Caki2 (cell line): ENCODE results near the gene AVPR2. TPM values are rescaled to one million over a fixed set of nuclear protein-coding genes. Genes with fewer than 3 reads are reported as not detected.
A peak's percentile ranks its signal among the peaks of the same experiment; 100 is the strongest.

ENCODE experiments used
- DNase-seq: peaks from one replicate; pipeline ENCODE4 v3.0.0-alpha.2; 2015; ENCODE audit warnings: low read depth
- in situ Hi-C: cut with HindIII; loops from 2 replicates; pipeline ENCODE4 v1.10.0; 2016; ENCODE audit warnings: low sequenced_read_pairs, low pct_unique_long_range_greater_than_20kb, mixed read lengths
- total RNA-seq: library from RNA; depleted of rRNA; stranded (reverse); fragments of >200 nt; shearing (Covaris generic); gene quantifications from 2 replicates; pipeline ENCODE4 v1.2.3, GENCODE V29; 2014; ENCODE audit warnings: low replicate concordance

The AVPR2 gene
- total RNA-seq, 1 experiment from 2014 or later = not detected

DNA sequence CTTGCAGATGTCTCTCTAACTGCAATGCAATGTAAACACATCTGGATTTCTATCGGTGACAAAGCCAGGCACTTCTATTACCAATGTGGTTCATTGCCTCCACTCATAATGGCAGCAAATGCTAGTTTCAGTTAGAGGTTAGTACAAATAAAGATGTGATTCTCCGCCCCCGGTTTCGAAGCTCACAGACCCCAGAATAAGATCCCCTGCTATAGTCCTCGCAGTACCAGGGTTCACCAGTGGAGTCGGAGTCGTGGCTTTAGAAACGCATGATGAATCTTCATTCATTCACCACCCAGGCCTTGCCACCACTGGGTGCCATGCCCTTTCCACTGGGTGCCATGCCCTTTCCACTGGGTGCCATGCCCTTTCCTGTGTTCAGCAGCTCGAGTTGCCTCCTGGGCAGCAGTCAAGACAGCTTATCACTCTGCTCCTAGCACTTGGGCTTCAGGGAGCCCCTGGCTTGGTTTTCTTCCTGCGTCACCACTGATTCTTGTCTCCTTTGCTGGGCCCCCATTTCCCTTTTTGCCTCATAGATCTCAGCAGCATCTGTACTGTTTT, 33.8 kb downstream of the AVPR2 start:
- in situ Hi-C loops = no loop called here
- DNase-seq = no peak

DNA sequence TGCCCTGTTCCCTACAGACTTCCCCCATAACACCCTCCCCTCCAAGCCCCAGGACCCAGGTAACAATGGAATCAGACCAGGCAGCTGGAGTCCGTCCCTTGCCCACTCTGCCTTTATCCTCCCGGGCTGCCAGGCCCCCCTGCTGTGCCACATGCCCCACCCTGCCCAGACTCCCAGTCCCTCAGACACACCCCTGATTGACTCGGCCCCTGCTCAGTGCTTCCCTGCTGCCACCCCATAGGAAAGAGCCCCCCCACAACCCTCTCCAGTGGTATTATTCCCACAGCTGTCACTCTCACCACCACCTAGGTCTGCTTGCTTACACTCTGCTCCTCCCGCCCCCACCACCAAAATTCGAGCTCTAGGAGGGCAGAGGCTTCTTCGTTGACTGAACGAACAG, 35.1 kb downstream of the AVPR2 start:
- in situ Hi-C loops = no loop called here
- DNase-seq = no peak

DNA sequence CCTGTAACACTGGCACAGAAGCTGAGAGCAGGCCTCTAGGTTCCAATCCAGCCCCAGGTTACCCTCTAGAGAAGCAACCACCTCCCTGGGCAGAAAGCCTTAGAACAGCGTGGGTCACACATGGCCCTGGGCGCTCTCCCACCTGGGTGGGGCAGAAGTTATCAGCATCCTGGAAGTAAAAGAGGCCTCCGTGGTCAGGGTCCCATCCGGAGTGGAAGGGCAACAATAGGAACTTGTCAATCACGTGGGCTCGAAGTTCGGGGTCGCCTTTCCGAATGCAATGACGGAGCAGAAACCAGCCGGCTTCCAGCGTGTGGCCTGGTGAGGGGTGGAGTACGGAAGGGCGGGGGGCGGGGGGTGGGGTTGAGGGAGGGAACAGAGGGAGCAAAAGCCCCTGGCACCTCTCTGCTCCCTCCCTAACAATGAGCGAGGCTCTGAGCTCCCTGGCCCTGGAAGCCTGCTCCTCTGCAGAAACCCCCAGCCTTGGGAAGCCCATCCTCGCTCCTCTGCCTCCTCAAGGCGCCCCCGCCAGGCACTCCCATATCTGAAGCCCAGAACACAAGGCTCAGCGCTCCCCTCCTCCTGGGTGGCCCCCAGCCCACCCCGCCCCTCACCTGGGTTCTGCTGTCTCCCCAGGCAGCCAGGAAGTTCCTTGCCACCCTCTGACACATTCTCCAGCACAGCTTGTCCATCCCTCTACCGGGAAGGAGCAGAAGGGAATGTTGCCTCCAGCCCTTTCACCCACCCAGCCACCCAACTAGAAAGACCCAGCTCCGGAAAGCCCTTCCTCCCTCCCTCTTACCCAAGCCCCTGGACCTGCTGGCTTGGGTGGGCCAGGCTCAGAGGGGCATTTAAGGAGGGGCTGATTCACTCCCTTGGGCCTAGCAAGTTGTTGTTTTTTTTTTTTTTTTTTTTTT, 37.1 kb downstream of the AVPR2 start:
- no peak for DNase-seq
- in situ Hi-C loops = no loop called here

DNA sequence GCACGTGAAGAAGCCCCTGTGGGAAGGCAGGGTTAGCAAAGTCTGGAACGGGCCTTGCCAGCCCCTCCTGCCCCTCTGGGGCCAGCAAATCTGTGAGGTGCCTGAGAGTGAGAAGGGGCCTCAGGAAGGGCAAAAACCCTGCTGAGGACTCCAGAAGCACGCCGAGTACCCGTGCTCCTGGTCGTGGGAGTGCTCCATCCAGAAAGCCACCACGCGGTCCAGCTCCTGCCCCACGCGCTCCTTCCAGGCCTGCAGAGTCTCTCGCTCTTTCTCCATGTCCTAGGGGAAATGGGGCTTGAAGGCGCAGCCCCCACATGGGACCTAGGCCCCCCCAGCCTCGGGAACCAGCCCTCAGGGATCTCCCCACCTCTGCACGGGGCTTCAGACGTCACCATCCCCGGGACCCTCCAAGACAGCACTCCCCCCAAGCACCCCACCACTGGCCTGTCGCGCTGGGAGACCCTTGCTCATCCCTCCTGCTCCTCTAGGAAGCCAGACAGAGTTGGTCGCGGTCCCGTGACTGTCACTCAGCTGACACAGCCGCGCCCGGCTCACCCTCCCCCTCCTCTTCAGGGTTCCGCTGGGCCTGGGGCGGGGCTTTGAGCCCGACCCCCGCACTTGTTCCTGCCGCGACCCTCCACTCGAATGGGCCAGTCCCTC, 39.8 kb downstream of the AVPR2 start, which contains the start of gene RENBP:
Gene RENBP (minus strand): TSS at position 504 of the 660 bp plus-strand sequence. CDS start 33 bp downstream, at position 471.
- in situ Hi-C loops = no loop called here
- DNase-seq = no peak

DNA sequence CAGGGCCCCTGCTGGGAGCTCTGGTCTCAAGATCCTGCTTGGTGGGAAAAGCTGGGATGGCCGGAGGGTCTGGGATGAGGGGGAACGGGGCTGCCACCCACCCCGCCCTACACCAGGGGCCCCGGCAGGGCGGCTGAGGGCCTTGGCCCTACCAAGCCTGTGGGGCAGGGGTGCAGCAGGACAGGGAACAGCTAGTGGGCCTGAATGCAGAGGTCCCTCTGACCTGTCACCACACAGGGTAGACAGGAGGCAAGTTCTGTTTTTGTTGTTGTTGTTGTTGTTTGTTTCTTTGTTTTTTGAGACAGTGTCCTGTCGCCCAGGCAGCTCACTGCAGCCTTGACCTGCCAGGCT, 40.3 kb downstream of the AVPR2 start:
- in situ Hi-C loops = no loop called here
- DNase-seq = no peak

DNA sequence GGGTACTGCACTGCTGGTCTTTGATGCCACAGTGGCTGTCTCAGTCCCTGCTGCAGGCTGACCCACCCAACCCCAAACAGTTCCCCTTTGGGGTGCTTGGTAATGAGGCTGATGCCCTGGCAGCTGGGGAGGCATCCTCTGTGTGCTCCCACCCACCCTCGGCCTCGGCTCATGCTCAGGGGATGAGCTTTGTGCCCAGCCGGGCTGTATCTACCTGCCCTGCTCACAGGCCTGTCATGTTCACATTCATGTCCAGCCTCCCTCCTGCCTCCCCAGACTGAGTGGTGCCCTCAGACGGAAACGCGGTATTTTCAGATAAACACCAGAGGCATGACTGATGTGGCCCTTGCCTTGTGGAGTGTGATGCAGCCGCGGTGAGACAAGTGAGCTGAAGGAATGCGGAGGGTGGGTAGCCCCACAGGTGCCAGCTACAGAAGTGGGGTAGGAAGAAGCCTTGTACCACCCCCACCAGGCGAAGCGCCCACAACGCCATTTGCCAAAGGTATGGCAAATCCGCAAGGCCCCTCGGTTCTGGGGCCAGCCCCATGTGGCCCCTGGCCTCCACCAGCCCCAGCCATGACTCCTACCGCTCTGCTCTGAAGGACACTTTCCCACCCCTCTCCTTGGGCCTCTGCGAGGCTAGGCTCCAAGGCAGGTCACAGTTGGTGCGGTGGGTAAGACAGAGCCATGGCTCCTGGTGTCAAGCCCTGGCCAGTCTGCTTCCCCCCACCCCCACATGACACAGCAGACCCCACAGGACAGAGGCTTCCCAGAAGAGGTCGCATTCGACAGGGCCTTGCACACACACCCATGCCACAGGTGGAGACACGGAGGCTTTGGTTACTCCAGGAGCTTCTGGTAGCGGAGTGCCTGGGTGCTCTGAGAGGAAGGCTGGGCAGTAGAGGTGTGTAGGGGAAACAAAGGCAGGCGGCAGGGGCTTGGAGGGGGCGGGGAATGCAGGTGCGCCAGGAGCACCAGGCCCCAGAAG, 41.8 kb downstream of the AVPR2 start:
- DNase-seq = no peak
- in situ Hi-C loops = no loop called here

DNA sequence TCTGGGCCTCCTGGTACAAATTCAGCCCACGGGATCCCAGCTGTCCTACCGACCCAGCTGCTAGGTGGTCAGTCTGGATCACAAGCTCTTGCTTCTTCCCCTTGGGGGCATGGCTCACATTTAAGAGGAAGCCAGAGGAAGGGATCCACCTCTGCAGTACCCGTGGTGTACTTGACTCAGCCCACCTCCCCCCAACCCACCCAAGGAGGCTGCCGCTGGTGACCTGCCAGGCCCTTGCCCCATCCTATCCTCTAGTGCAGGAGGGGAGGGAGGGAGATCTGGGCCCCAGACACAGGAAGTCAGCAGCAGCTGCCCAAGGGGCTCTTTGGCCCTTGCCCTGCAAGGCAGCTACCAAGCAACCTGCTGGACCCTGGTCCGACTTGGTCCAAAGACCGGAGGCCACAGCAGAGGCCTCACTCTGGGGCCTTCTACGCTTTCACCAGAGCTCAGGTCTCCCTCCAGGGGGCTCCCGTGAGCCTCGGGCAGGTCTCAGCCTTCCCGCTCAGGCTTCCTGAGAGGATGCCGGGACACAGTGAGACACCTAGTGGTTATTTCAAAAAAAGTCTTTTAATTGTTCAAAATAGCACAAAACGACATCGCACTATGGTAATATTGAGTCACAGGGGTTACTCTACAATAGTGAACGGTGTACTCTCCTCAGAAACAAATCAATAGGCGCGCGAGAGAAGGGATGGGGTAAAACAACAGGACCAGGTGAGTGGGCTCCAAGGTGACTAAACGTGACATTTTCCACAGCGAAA, 42.7 kb downstream of the AVPR2 start:
- DNase-seq = peak; percentile 58
- in situ Hi-C loops = no loop called here

DNA sequence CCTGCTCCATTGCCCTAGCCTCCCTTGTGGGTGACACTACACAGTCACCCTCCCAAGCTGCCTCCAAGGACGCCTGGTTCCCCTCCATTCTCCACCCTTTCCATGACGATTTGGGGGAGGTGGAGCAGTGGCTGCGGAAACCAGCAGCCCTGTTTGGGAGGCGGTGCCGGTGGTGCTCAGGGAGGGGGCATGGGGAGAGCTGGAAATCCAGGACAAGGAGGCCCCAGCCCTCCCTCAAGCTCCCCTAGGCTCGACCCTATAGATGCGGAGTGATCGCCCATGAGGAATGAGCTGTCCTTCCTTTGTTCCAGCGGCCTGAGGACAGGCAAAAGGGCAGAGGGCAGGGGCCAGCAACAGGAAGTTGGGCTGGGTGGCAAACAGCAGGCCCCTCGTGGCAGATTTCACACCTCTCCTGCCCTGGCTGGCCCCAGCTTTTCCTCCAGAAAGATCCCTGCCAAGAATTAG, 43.6 kb downstream of the AVPR2 start:
- DNase-seq = no peak
- in situ Hi-C loops = no loop called here

DNA sequence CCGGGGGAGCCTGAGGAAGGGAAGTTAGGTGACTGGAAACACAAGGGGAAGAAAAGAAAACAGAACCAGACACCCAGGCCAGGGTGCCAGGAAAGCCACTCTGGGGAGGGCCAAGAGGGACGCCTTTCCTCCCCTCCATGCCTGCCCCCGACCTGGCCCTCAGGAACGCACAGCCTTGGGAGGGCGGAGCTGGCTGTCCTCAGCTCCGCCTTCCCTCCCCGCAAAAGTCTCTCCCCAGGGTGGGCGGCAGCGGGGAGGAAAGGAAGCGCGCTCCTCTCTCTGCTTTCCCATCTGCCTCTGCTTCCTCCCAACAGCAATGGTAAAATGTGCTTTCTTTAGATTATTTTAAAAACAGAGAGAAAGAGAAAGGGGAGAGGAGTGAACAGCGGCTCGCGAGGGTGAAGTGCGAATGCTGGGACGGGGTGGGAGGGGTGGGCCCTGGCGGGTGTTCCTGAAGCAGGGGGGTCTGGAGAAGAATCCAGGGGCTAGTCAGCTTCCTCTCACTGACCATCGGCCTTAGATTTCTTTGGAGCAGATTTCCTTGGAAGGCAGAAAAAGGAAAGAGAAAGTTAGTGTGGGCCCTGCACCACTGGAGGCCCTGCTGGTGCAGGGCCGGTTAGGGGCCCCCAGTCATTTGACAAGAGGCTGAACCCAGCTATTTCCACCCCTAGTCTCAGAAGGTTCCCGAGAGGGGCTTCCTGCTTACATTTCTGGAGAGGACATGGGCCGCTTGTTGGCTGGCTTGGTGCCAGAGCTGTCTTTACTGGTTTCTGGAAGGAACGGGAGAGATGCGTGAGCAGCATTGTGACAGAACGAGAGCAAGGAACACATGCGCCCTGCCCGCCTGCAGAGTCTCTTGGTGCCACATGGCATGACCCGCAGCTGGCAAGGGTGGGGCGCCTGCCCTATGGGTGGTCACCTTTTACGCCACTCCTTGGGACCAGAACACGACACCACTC, 44.7 kb downstream of the AVPR2 start:
- DNase-seq = no peak
- in situ Hi-C loops = no loop called here

DNA sequence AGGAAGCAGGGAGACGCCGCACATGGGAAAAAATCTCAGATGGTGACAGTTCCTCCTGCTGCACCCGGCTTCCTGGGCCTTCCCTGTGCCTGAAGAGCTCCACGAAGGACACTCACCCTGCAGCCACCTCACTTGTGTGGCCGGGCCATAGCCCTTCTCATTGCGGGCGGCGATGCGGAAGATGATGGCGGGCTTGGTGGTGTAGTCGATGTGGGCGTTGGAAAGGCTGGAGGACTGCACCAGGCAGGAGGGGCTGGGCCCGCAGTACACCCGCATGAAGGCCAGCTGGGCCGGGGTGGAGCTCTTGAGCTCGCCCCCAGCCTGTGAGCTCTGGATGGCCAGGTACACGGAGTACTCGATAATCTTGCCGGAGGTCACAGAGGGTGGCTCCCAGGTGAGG, 45.7 kb downstream of the AVPR2 start:
- DNase-seq = no peak
- in situ Hi-C loops = no loop called here

DNA sequence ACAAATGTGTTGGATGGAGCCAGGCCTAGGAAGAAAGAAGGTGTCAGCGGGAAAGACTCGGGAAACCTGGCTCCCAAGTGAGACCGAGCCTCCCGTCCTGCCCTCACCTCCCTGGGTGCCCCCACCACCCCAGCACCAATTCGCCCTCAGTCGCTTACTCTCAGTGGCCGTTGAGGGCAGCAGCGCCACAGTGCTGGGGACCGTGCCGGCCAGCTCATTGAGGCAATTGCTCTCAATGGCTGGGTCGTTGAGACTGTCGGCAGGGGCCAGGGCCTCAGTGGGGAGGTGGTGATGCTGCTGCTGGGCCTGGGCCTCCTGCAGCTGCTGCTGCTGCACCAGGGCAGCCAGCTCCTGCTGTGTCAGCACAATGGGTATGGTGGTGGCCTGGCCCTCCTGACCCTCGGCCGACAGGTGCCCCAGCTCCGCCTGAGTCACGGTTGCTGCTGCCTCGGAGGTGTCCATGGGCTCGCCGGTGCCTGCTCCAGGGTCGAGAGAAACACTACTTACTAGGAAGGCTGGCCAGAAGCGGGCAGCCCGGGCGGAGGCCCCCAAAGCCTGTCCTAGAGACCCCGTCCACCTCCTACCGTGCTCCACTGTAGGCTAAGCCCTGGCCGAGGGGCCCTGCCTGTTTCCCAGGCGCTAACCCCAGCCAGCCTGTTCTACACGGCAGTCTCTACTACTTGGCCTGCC, 47.4 kb downstream of the AVPR2 start:
- in situ Hi-C loops = no loop called here
- DNase-seq = no peak

DNA sequence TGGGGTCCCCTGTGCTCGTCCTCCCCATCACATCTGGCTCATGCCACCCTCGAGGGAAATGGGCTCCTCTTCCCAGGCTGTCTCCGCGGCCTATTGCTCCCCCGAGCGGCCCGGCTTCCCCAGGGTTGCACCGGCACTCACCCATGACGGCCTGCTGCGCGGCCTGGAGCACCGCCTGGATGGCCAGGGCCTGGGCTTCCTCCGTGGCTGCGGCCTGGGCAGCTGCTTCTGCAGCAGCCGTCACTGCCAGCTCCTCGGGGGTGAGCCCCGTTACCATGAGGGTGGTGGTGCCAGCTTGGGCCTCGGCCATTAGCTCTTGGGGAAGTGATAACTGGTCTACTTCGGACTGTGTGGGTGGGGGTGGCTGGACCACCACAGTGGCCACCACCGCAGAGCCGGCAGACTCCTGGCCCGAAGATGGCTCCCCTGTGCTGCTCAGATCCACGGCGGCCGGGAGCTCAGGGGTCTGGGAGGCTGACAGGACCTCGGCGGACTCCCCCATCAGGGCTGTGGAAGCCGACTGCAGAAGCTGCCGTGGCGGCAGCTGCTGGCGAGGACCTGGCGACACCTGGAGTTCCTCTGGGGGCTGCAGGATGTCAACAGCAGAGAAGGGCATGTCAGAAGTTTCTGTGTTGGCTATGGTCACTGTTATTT, 48.0 kb downstream of the AVPR2 start:
- in situ Hi-C loops = no loop called here
- no peak for DNase-seq

DNA sequence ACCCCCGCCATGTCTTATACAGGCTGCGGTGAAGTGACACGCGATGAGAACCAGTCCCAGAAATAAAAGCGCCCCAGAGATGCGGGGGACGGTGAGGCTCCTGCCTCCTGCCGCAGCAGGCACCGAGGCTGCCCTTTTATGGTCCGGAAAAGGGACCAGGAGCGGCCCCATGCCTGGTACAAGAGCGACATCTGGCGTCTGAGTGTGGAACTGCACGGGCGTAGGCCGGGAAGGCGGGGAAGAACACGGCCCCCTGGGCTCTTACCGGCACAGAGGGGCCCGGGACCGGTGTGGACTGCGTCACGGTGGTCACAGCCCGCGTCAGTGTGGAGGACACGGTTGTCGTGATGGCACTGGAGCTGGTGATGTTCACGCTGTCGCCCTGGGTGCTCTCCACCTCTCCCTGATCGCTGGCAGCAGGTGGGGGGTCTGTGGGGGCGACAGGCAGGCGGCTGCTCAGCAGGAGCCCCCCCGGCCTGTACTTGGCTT, 48.9 kb downstream of the AVPR2 start:
- in situ Hi-C loops = no loop called here

DNA sequence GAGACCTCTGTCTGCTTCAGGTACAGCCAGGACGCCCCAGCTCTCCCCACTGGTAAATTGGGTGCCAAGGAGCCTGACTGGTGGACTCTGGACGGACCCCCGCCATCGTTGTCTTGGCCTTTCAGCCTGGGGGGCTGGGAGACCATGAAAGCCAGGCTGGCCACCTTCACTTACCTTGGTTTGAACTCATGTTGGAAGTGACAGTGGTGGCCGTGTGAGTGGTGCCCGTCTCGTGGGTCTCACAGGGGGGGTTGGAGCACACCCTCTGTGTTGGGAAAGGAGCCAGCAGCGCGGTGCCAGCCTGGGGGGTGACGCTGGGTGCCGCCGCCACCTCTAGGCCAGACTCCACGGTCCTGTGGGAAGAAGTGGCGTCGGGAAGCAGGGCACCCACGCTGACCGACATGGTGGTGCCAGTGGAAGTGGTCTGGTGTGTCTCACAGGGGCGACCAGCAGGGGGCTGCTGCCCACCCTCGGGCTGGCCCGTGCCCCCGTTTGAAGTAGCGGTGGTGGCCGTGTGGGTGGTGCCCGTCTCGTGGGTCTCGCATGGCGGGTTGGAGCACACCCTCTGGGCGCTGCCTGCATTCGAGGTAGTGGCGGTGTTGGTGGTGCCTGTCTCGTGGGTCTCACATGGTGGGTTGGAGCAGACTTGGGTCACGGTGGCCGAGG, 49.6 kb downstream of the AVPR2 start:
- in situ Hi-C loops = no loop called here
- DNase-seq = no peak

More for the DNA sequence above, 48.9 kb downstream of the AVPR2 start:
- peak; percentile 34 for DNase-seq
